ENCODE measurements around the gene SNAPC3. TPM values are rescaled to one million over a fixed set of nuclear protein-coding genes. Genes with fewer than 3 reads are reported as not detected.

The SNAPC3 gene
- total RNA-seq, 1 experiment from 2014 or later = 26.1 TPM

- no peaks in the 10 kb centered on the region for H3K36me3 ChIP-seq (ENCODE audit: control insufficient read depth in 1 of 2, insufficient read depth in 2 of 2, low read length in 2 of 2)
- ChIA-PET RAD21 (ENCODE audit: low non-redundant PET in 1 of 2, low total read pairs in 2 of 2, uncharacterized antibody in 2 of 2, unreplicated experiment in 2 of 2) (no interaction called here), CTCF (no interaction called here), POLR2A (no interaction called here)
- intact Hi-C loops (cut with micrococcal nuclease) = no loop called here
- no peak for TF ChIP-seq TCF7L2 (IDR thresholded peaks at IDR 0.05; ENCODE audit: borderline replicate concordance, extremely low read depth, insufficient read depth, insufficient read length)
- no peak for TF ChIP-seq REST (IDR thresholded peaks at IDR 0.05; ENCODE audit: low read depth)
- no peak for TF ChIP-seq EZH2phosphoT487 (IDR thresholded peaks at IDR 0.05; ENCODE audit: borderline replicate concordance)
- no peak for TF ChIP-seq FOSL1 (IDR thresholded peaks at IDR 0.05; ENCODE audit: low read depth)
- H4K20me1 ChIP-seq (ENCODE audit: insufficient read depth) = no peaks in the 10 kb centered on the region
- DNase-seq (ENCODE audit: low read depth, low spot score) = no peak
- H3K9ac ChIP-seq (ENCODE audit: low read length) = no peak overlapping the region
- no peaks in the 10 kb centered on the region for H3K27me3 ChIP-seq (ENCODE audit: insufficient read depth, low read length)
- no peak overlapping the region for H3K27ac ChIP-seq (ENCODE audit: low read depth, low read length)
- no peak overlapping the region for H3K4me3 ChIP-seq (replicated peaks in 1 of 2; ENCODE audit: low read depth in 1 of 2, low read length in 2 of 2)
- ATAC-seq = no peak
- no peaks in the 10 kb centered on the region for H3K79me2 ChIP-seq (ENCODE audit: insufficient read depth, low read length)
- no peak overlapping the region for H3K4me2 ChIP-seq (ENCODE audit: low read length)
- no peaks in the 10 kb centered on the region for H3K9me3 ChIP-seq (ENCODE audit: control insufficient read depth in 1 of 2, insufficient read depth in 1 of 2, low read depth in 1 of 2, low read length in 2 of 2)
- no TSS peak for BruUV-seq (replicated peaks)
- H2AFZ ChIP-seq (ENCODE audit: low read depth, low read length, poor library complexity, severe bottlenecking) = no peak overlapping the region
- H3K4me1 ChIP-seq (ENCODE audit: control insufficient read depth in 1 of 2, insufficient read depth in 2 of 2, low read length in 2 of 2) = no peaks in the 10 kb centered on the region
- no peaks in the 10 kb centered on the region for H3K9me2 ChIP-seq (ENCODE audit: insufficient read depth)
These were observed 41.2 kb upstream of the SNAPC3 start for GRCh38 chr9:15381491-15381890.

- ChIA-PET RAD21 (ENCODE audit: low non-redundant PET in 1 of 2, low total read pairs in 2 of 2, uncharacterized antibody in 2 of 2, unreplicated experiment in 2 of 2) (no interaction called here), POLR2A (no interaction called here)
- no TSS peak for BruUV-seq (replicated peaks)
- TF ChIP-seq YY1 (IDR thresholded peaks at IDR 0.05; ENCODE audit: extremely low read depth, insufficient replicate concordance, low read depth, low read length) (no peak), EGR1 (IDR thresholded peaks at IDR 0.05; ENCODE audit: low read depth) (no peak), SRF (IDR thresholded peaks at IDR 0.05; ENCODE audit: low read depth) (no peak), SIN3A (IDR thresholded peaks at IDR 0.05; ENCODE audit: low read depth) (no peak), ELF1 (IDR thresholded peaks at IDR 0.05; ENCODE audit: borderline replicate concordance, low read depth) (no peak), ZFX (IDR thresholded peaks at IDR 0.05) (no peak), CTCF (IDR thresholded peaks at IDR 0.05 in 2 of 3, conservative IDR thresholded peaks at IDR 0.05 in 1 of 3; ENCODE audit: borderline replicate concordance in 1 of 3, insufficient read depth in 1 of 3, low read depth in 2 of 3, low read length in 2 of 3) (no peak), TCF7L2 (IDR thresholded peaks at IDR 0.05; ENCODE audit: borderline replicate concordance, extremely low read depth, insufficient read depth, insufficient read length) (no peak), CEBPB (IDR thresholded peaks at IDR 0.05; ENCODE audit: low read depth) (no peak), POLR2A (IDR thresholded peaks at IDR 0.05; ENCODE audit: borderline replicate concordance, extremely low read depth, insufficient read depth, insufficient read length) (no peak), MAX (IDR thresholded peaks at IDR 0.05) (no peak), EZH2 (IDR thresholded peaks at IDR 0.05) (no peak), RAD21 (IDR thresholded peaks at IDR 0.05; ENCODE audit: low read depth) (no peak), JUND (IDR thresholded peaks at IDR 0.05) (no peak), SP1 (IDR thresholded peaks at IDR 0.05; ENCODE audit: low read depth) (no peak), EZH2phosphoT487 (IDR thresholded peaks at IDR 0.05; ENCODE audit: borderline replicate concordance) (no peak)
These were observed 36.2 kb upstream of the SNAPC3 start for GRCh38 chr9:15386465-15386864.

More at GRCh38 chr9:15386465-15386864, 36.2 kb upstream of the SNAPC3 start:
- Histone ChIP-seq H3K79me2 (ENCODE audit: insufficient read depth, low read length) (no peaks in the 10 kb centered on the region), H4K20me1 (ENCODE audit: insufficient read depth) (no peaks in the 10 kb centered on the region), H3K4me2 (ENCODE audit: low read length) (no peak overlapping the region), H2AFZ (ENCODE audit: low read depth, low read length, poor library complexity, severe bottlenecking) (no peak overlapping the region), H3K27ac (ENCODE audit: low read depth, low read length) (no peak overlapping the region), H3K9me2 (ENCODE audit: insufficient read depth) (no peaks in the 10 kb centered on the region), H3K4me1 (ENCODE audit: control insufficient read depth in 1 of 2, insufficient read depth in 2 of 2, low read length in 2 of 2) (no peaks in the 10 kb centered on the region), H3K36me3 (ENCODE audit: control insufficient read depth in 1 of 2, insufficient read depth in 2 of 2, low read length in 2 of 2) (no peaks in the 10 kb centered on the region), H3K9me3 (ENCODE audit: control insufficient read depth in 1 of 2, insufficient read depth in 1 of 2, low read depth in 1 of 2, low read length in 2 of 2) (no peaks in the 10 kb centered on the region), H3K27me3 (ENCODE audit: insufficient read depth, low read length) (no peaks in the 10 kb centered on the region), H3K9ac (ENCODE audit: low read length) (no peak overlapping the region), H3K4me3 (replicated peaks in 1 of 2; ENCODE audit: low read depth in 1 of 2, low read length in 2 of 2) (no peak overlapping the region)
- intact Hi-C loops (cut with micrococcal nuclease) = no loop called here
- DNase-seq (ENCODE audit: low read depth, low spot score) (no peak), ATAC-seq (no peak)
- CTCF ChIA-PET = no interaction called here
